GM18505 (cell line): ENCODE measurements around the gene ENPP3.

Experiments
- ATAC-seq: cut with Tn5 transposase; IDR thresholded peaks from one replicate; pipeline ENCODE4 v1.9.1; 2021; ENCODE audit not compliant: unreplicated experiment
- POLR2A ChIP-seq: IDR thresholded peaks from 4 replicates; pipeline ENCODE4 v1.6.1; 2011; ENCODE audit warnings: borderline replicate concordance; ENCODE audit not compliant: insufficient read depth, insufficient read length; ENCODE audit errors: extremely low read depth

ENPP3 gene

DNA sequence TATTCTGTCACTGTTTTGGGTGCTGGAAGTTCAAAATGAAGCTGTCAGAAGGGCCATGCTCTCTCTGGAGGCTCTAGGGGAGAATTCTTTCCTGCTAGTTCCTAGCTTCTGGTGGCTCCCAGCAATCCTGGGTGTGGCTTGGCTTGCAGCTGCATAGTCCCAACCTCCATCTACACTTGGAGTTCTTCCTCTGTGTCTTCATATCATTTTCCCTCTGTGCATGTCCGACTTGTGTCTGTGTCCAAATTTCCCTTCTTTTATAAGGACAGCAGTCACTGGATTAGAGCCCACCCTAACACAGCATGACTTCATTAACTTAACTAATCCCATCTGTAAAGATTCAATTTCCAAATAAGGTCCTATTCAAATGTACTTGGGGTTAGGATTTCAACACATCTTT, 147.5 kb downstream of the ENPP3 start:
- no peak for TF ChIP-seq POLR2A
- ATAC-seq, result no peak

DNA sequence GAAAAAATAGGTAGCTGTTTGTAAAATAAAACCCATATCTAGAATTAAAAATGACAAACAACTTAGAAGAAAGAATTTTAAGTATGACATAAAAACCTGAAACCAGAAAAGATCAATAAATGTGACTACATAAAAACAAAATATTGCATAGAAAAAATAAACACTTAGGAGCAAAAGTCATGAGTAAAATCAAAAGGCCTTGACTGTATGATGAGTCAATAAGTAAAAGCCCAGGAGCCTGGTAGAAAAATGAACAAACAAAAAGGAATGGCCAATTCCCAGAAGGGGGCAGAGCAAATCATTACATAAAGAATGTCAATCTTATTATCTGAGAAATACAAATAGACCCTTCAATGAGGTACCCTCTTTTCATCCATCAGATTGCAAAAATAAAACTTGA, 150.0 kb downstream of the ENPP3 start:
- no peak for TF ChIP-seq POLR2A

GRCh38 chr6:131787766-131788712, 150.9 kb downstream of the ENPP3 start:
- no peak for ATAC-seq
- TF ChIP-seq POLR2A, result no peak

More for the DNA sequence above, 150.0 kb downstream of the ENPP3 start:
- no peak for ATAC-seq

- ATAC-seq, result no peak
- TF ChIP-seq POLR2A, result no peak
Measured at GRCh38 chr6:131789219-131789618, 152.1 kb downstream of the ENPP3 start.

GRCh38 chr6:131791476-131791875, 154.4 kb downstream of the ENPP3 start:
- no peak for ATAC-seq
- TF ChIP-seq POLR2A, result no peak

DNA sequence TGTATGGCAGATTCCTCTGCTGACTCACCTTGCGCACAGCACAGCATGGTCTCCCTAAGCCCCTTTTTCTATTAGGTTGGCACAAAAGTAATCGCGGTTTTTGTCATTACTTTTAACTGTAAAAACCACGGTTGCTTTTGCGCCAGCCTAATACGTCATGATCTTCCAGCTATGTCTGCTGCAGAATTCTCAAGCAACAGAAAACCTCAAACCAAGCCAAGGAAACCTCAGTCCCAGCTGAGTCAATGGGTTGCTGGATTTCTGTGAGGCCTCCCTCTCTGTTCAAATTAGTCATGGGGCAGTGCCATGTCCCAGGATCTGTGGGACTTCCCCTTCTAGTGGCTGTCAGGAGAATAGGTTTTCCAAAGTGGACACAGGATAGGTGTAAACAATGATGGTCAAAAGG, 155.0 kb downstream of the ENPP3 start:
- no peak for TF ChIP-seq POLR2A
- ATAC-seq, result no peak

- no peak for ATAC-seq
- no peak for TF ChIP-seq POLR2A
Measured at GRCh38 chr6:131795366-131795765, 158.3 kb downstream of the ENPP3 start.
